Fibroblast of villous mesenchyme (primary cell): Measurements from ENCODE around the gene JCHAIN. TPM values are rescaled to one million over a fixed set of nuclear protein-coding genes. Genes with fewer than 3 reads are reported as not detected.
A peak's percentile ranks its signal among the peaks of the same experiment; 100 is the strongest.
"Not testable (repeated sequence)": the region's sequence is repeated elsewhere in the genome, so short reads cannot be mapped to it uniquely, and the experiment has no call there.

Experiments
- DNase-seq: peaks from one replicate; pipeline ENCODE4 v3.0.0-alpha.2; 2010; ENCODE audit warnings: low read depth
- H3K4me3 ChIP-seq: 2 replicates; pipeline ENCODE4 v1.5.1; 2011; ENCODE audit warnings: low read depth, mild to moderate bottlenecking, low read length
- CTCF ChIP-seq: IDR thresholded peaks from 2 replicates; pipeline ENCODE4 v1.5.1; 2012; ENCODE audit warnings: low read depth, mild to moderate bottlenecking, low read length; ENCODE audit not compliant: insufficient read depth
- total RNA-seq: library from RNA; depleted of rRNA; stranded (reverse); fragments of >200 nt; gene quantifications from 2 replicates; pipeline ENCODE4 v1.2.3, GENCODE V29; 2012

JCHAIN gene
- total RNA-seq, 1 donor = 2.6 TPM

- H3K4me3 ChIP-seq = no peak overlapping the region
- DNase-seq = no peak
- no peak for TF ChIP-seq CTCF
These were observed 10.3 kb upstream of the JCHAIN start for GRCh38 chr4:70676554-70677090.

- no peak for TF ChIP-seq CTCF
- no peak for DNase-seq
- no peak overlapping the region for H3K4me3 ChIP-seq
These were observed 8.4 kb upstream of the JCHAIN start for GRCh38 chr4:70674731-70675130.

GRCh38 chr4:70674191-70674590 lies 7.9 kb upstream of the JCHAIN start:
- H3K4me3 ChIP-seq = no peak overlapping the region
- no peak for DNase-seq
- no peak for TF ChIP-seq CTCF

- no peak for DNase-seq
- no peak for TF ChIP-seq CTCF
- H3K4me3 ChIP-seq = no peak overlapping the region
These were observed 4.8 kb upstream of the JCHAIN start for GRCh38 chr4:70671091-70671490.

- peak; percentile 22 for DNase-seq
- H3K4me3 ChIP-seq = no peak overlapping the region
- TF ChIP-seq CTCF = no peak
These were observed 4.2 kb upstream of the JCHAIN start for GRCh38 chr4:70670332-70671014.

- peak; percentile 47 for DNase-seq
- TF ChIP-seq CTCF = no peak
- no peak overlapping the region for H3K4me3 ChIP-seq
These were observed 1.6 kb upstream of the JCHAIN start for GRCh38 chr4:70667740-70668535.

GRCh38 chr4:70661309-70661922 lies 4.9 kb downstream of the JCHAIN start:
- H3K4me3 ChIP-seq, DNase-seq: not testable (repeated sequence)
